Measurements from ENCODE around the gene SLC35G6.

DNA sequence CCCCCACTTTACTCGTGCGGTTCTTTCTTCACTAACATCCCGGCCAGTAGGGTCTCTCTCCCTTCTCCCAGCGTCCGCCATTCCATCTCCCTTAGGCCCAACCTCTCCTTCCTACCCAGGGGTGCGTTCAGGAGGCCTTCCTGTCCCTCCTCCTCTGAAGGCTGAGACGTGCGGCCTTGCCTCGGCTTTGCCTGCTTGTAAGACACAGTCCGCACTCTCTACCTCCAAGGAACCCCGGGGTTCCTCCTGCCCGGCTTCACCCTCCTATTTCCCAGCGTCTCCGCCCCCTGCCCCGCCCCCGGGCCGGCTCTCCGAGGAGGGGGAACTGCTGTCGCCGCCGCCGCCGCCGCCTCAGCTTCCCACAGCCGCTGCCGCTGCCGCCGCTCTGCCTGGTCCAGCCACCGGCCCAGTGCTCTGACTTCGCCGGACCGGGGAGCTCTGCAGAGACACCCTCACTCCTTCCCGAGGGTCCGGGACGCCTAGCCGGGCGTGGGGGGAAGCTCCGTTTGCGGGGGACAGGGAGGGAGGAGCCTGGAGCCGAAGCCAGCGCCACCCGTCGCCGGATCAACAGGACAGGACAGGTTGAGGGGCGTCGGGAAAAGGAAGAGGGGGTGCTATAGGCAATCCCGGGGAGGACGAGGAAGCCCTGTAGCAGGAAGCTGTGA lies 43.2 kb upstream of the SLC35G6 start:
- TF ChIP-seq, protein P1, sequence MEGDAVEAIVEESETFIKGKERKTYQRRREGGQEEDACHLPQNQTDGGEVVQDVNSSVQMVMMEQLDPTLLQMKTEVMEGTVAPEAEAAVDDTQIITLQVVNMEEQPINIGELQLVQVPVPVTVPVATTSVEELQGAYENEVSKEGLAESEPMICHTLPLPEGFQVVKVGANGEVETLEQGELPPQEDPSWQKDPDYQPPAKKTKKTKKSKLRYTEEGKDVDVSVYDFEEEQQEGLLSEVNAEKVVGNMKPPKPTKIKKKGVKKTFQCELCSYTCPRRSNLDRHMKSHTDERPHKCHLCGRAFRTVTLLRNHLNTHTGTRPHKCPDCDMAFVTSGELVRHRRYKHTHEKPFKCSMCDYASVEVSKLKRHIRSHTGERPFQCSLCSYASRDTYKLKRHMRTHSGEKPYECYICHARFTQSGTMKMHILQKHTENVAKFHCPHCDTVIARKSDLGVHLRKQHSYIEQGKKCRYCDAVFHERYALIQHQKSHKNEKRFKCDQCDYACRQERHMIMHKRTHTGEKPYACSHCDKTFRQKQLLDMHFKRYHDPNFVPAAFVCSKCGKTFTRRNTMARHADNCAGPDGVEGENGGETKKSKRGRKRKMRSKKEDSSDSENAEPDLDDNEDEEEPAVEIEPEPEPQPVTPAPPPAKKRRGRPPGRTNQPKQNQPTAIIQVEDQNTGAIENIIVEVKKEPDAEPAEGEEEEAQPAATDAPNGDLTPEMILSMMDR (conservative IDR thresholded peaks at IDR 0.05 in 1 of 2, IDR thresholded peaks at IDR 0.05 in 1 of 2; ENCODE audit: extremely low read depth in 1 of 2, insufficient read depth in 1 of 2, low read depth in 1 of 2, low read length in 2 of 2), result no peak
- TF ChIP-seq EZH2 (IDR thresholded peaks at IDR 0.05; ENCODE audit: borderline replicate concordance, low read length), result no peak

All from mammary epithelial cell (primary cell).